ENCODE results near the gene CELF4.

- TF ChIP-seq CTCF (IDR thresholded peaks at IDR 0.05) (no peak), POLR2A (IDR thresholded peaks at IDR 0.05) (no peak)
These were observed 263.1 kb downstream of the CELF4 start for GRCh38 chr18:37302519-37302918.

All from body of pancreas (tissue), 4 donors.